Mucosa of gallbladder (tissue), 1 donor: ENCODE results near the gene PAX2. TPM values are rescaled to one million over a fixed set of nuclear protein-coding genes. Genes with fewer than 3 reads are reported as not detected.

ENCODE experiments used
- DNase-seq: peaks from one replicate; pipeline ENCODE4 v3.0.0-alpha.2; 2020; ENCODE audit warnings: low spot score
- total RNA-seq: library from RNA; stranded (reverse); gene quantifications from one replicate; pipeline ENCODE4 v1.2.1, GENCODE V29; 2021
- donor health status: DM: no; HTN: no; CAD: no.

The PAX2 gene
- total RNA-seq, 1 donor from 2014 or later: not detected

- DNase-seq: no peak
Observed at GRCh38 chr10:100724531-100725027, 20.8 kb upstream of the PAX2 start.

GRCh38 chr10:100725071-100725471 lies 20.3 kb upstream of the PAX2 start:
- DNase-seq: no peak

GRCh38 chr10:100725869-100726426 lies 19.4 kb upstream of the PAX2 start:
- DNase-seq: no peak

GRCh38 chr10:100727808-100728207 lies 17.6 kb upstream of the PAX2 start:
- no peak for DNase-seq

- DNase-seq: no peak
Observed at GRCh38 chr10:100728928-100729861, 16.2 kb upstream of the PAX2 start.

GRCh38 chr10:100729862-100730724 lies 15.3 kb upstream of the PAX2 start:
- DNase-seq: no peak

GRCh38 chr10:100730725-100731406 lies 14.5 kb upstream of the PAX2 start:
- peak; percentile 16 for DNase-seq

- DNase-seq: no peak
Observed at GRCh38 chr10:100731407-100732240, 13.8 kb upstream of the PAX2 start.

- DNase-seq: no peak
Observed at GRCh38 chr10:100732241-100732596, 13.2 kb upstream of the PAX2 start.

GRCh38 chr10:100733329-100733728 lies 12.1 kb upstream of the PAX2 start:
- DNase-seq: no peak

GRCh38 chr10:100734295-100735086 lies 10.9 kb upstream of the PAX2 start:
- no peak for DNase-seq

GRCh38 chr10:100735087-100735336 lies 10.4 kb upstream of the PAX2 start:
- DNase-seq: no peak

GRCh38 chr10:100735337-100736143 lies 9.8 kb upstream of the PAX2 start:
- DNase-seq: no peak

- DNase-seq: no peak
Observed at GRCh38 chr10:100736144-100736808, 9.1 kb upstream of the PAX2 start.

- DNase-seq: no peak
Observed at GRCh38 chr10:100736809-100737354, 8.5 kb upstream of the PAX2 start.

- no peak for DNase-seq
Observed at GRCh38 chr10:100737355-100738054, 7.9 kb upstream of the PAX2 start.

- DNase-seq: no peak
Observed at GRCh38 chr10:100738055-100738827, 7.1 kb upstream of the PAX2 start.
